Skeletal muscle satellite cell (primary cell): ENCODE measurements around the gene RAB10.

Experiments
- H3K27me3 ChIP-seq: 2 replicates; pipeline ENCODE4 v1.7.0; 2013; ENCODE audit warnings: low read length; ENCODE audit not compliant: control insufficient read depth, insufficient read depth
- H3K36me3 ChIP-seq: 2 replicates; pipeline ENCODE4 v1.7.0; 2013; ENCODE audit warnings: mild to moderate bottlenecking, control low read depth, low read length; ENCODE audit not compliant: insufficient read depth
- H3K4me1 ChIP-seq: 2 replicates; pipeline ENCODE4 v1.7.0; 2013; ENCODE audit warnings: low read length; ENCODE audit not compliant: control insufficient read depth, insufficient read depth
- H3K4me2 ChIP-seq: 2 replicates; pipeline ENCODE4 v1.7.0; 2013; ENCODE audit warnings: mild to moderate bottlenecking, low read length
- H3K4me3 ChIP-seq: 2 replicates; pipeline ENCODE4 v1.7.0; 2013; ENCODE audit warnings: low read length
- H3K9ac ChIP-seq: 2 replicates; pipeline ENCODE4 v1.7.0; 2013; ENCODE audit warnings: mild to moderate bottlenecking, low read depth, low read length, moderate library complexity
- H3K9me3 ChIP-seq: replicated peaks from 2 replicates; pipeline ENCODE4 v1.7.0; 2013; ENCODE audit warnings: mild to moderate bottlenecking, control low read depth, low read length

Gene RAB10

GRCh38 chr2:26177122-26177521 lies 143.2 kb downstream of the RAB10 start:
- Histone ChIP-seq H3K36me3 (no peaks in the 10 kb centered on the region), H3K9me3 (no peaks in the 10 kb centered on the region), H3K27me3 (peaks cover 22% of the 10 kb centered on the region), H3K9ac (no peak overlapping the region), H3K4me3 (no peak overlapping the region), H3K4me2 (no peak overlapping the region), H3K4me1 (peaks cover 5% of the 10 kb centered on the region)

- no peaks in the 10 kb centered on the region for H3K9me3 ChIP-seq
- peaks cover 16% of the 10 kb centered on the region for H3K27me3 ChIP-seq
- no peaks in the 10 kb centered on the region for H3K36me3 ChIP-seq
- no peak overlapping the region for H3K4me3 ChIP-seq
- no peak overlapping the region for H3K4me2 ChIP-seq
- H3K4me1 ChIP-seq, result peaks cover 5% of the 10 kb centered on the region
- no peak overlapping the region for H3K9ac ChIP-seq
Measured at GRCh38 chr2:26178246-26178645, 144.4 kb downstream of the RAB10 start.

GRCh38 chr2:26178746-26179436 lies 145.0 kb downstream of the RAB10 start:
- peaks cover 5% of the 10 kb centered on the region for H3K4me1 ChIP-seq
- peak overlapping the region; percentile 86 for H3K4me2 ChIP-seq
- H3K36me3 ChIP-seq, result no peaks in the 10 kb centered on the region
- H3K4me3 ChIP-seq, result peak overlapping the region; percentile 71
- no peaks in the 10 kb centered on the region for H3K9me3 ChIP-seq
- peaks cover 13% of the 10 kb centered on the region for H3K27me3 ChIP-seq
- H3K9ac ChIP-seq, result peak overlapping the region; percentile 64

GRCh38 chr2:26179446-26179913 lies 145.6 kb downstream of the RAB10 start:
- H3K27me3 ChIP-seq, result peaks cover 7% of the 10 kb centered on the region
- no peaks in the 10 kb centered on the region for H3K9me3 ChIP-seq
- no peaks in the 10 kb centered on the region for H3K36me3 ChIP-seq
- H3K4me1 ChIP-seq, result peaks cover 10% of the 10 kb centered on the region
- H3K4me3 ChIP-seq, result peak overlapping the region; percentile 71
- peak overlapping the region; percentile 86 for H3K4me2 ChIP-seq
- no peak overlapping the region for H3K9ac ChIP-seq

- Histone ChIP-seq H3K9me3 (no peaks in the 10 kb centered on the region), H3K4me2 (no peak overlapping the region), H3K9ac (no peak overlapping the region), H3K4me3 (no peak overlapping the region), H3K36me3 (no peaks in the 10 kb centered on the region), H3K4me1 (peaks cover 12% of the 10 kb centered on the region), H3K27me3 (no peaks in the 10 kb centered on the region)
Measured at GRCh38 chr2:26182441-26182840, 148.6 kb downstream of the RAB10 start.

GRCh38 chr2:26182887-26183630 lies 149.2 kb downstream of the RAB10 start:
- Histone ChIP-seq H3K9me3 (no peaks in the 10 kb centered on the region), H3K27me3 (no peaks in the 10 kb centered on the region), H3K9ac (no peak overlapping the region), H3K4me2 (no peak overlapping the region), H3K4me3 (no peak overlapping the region), H3K36me3 (no peaks in the 10 kb centered on the region), H3K4me1 (peaks cover 12% of the 10 kb centered on the region)

GRCh38 chr2:26184121-26184520 lies 150.2 kb downstream of the RAB10 start:
- Histone ChIP-seq H3K4me1 (peaks cover 11% of the 10 kb centered on the region), H3K9ac (peak overlapping the region; percentile 73), H3K4me3 (peak overlapping the region; percentile 76), H3K9me3 (no peaks in the 10 kb centered on the region), H3K27me3 (no peaks in the 10 kb centered on the region), H3K36me3 (peaks cover 5% of the 10 kb centered on the region), H3K4me2 (peak overlapping the region; percentile 96)

GRCh38 chr2:26184555-26185303 lies 150.8 kb downstream of the RAB10 start:
- H3K9me3 ChIP-seq, result no peaks in the 10 kb centered on the region
- H3K4me2 ChIP-seq, result peak overlapping the region; percentile 96
- no peaks in the 10 kb centered on the region for H3K27me3 ChIP-seq
- H3K4me1 ChIP-seq, result peaks cover 7% of the 10 kb centered on the region
- H3K36me3 ChIP-seq, result peaks cover 5% of the 10 kb centered on the region
- H3K4me3 ChIP-seq, result peak overlapping the region; percentile 76
- H3K9ac ChIP-seq, result peak overlapping the region; percentile 82

- H3K4me2 ChIP-seq, result peak overlapping the region; percentile 96
- H3K9ac ChIP-seq, result peak overlapping the region; percentile 82
- H3K36me3 ChIP-seq, result peaks cover 10% of the 10 kb centered on the region
- peak overlapping the region; percentile 76 for H3K4me3 ChIP-seq
- peaks cover 7% of the 10 kb centered on the region for H3K4me1 ChIP-seq
- no peaks in the 10 kb centered on the region for H3K9me3 ChIP-seq
- H3K27me3 ChIP-seq, result no peaks in the 10 kb centered on the region
Measured at GRCh38 chr2:26185304-26185928, 151.5 kb downstream of the RAB10 start.

GRCh38 chr2:26185954-26186770 lies 152.3 kb downstream of the RAB10 start:
- Histone ChIP-seq H3K9ac (no peak overlapping the region), H3K36me3 (peaks cover 18% of the 10 kb centered on the region), H3K27me3 (no peaks in the 10 kb centered on the region), H3K4me1 (peaks cover 7% of the 10 kb centered on the region), H3K4me3 (peak overlapping the region; percentile 76), H3K4me2 (peak overlapping the region; percentile 96), H3K9me3 (no peaks in the 10 kb centered on the region)
